Astrocyte of the cerebellum (primary cell): ENCODE measurements around the gene CHMP1B.

Experiments used
- DNase-seq: peaks from one replicate; pipeline ENCODE4 v3.0.0-alpha.2; 2011; ENCODE audit warnings: low read depth
- H3K4me3 ChIP-seq: 2 replicates; pipeline ENCODE4 v1.5.1; 2011; ENCODE audit warnings: mild to moderate bottlenecking, low read depth, low read length, moderate library complexity
- in situ Hi-C: cut with HindIII; loops from 2 replicates; pipeline ENCODE4 v1.10.0; 2017; ENCODE audit warnings: low sequenced_read_pairs
- TF ChIP-seq, protein P1 (sequence below): IDR thresholded peaks from 2 replicates; pipeline ENCODE4 v1.5.1; 2012; ENCODE audit warnings: low read length, low read depth, moderate library complexity, mild to moderate bottlenecking; ENCODE audit errors: missing control alignments

Gene CHMP1B

DNA sequence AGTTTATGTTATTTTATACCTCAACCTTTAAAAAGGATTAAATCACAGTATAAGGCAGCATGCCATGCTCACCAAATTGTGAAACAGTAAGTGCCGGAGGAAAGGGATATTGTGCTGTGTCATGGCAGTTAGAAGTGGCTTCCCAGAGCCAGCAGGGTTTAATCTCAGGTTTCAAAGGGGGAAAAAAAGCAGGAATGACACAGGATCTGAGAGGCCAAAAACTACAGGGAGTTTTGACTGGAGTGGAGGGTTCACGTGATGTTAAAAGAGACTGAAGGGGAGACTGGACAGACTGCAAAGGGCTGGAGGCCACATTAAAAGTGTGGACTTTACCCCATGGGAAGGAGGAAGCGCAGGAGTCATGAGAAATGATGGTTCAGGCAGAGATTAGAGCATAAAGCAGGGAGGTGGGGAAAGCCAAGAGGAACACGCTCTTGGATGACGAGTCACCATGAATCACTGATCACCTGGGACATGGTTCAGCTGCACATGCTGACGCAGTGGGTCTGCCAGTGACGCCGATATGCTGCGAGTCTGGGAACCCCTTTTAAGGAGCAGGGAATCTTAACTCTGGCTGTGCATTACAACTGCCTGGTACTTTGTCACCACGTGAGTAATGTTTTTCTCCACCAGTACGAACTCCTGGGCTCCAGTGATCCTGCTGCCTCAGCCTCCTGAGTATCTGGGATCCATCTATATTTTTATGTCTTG, 6.1 kb downstream of the CHMP1B start:
- in situ Hi-C loops, result no loop called here
- peak; percentile 99 for DNase-seq
- TF ChIP-seq, protein P1, sequence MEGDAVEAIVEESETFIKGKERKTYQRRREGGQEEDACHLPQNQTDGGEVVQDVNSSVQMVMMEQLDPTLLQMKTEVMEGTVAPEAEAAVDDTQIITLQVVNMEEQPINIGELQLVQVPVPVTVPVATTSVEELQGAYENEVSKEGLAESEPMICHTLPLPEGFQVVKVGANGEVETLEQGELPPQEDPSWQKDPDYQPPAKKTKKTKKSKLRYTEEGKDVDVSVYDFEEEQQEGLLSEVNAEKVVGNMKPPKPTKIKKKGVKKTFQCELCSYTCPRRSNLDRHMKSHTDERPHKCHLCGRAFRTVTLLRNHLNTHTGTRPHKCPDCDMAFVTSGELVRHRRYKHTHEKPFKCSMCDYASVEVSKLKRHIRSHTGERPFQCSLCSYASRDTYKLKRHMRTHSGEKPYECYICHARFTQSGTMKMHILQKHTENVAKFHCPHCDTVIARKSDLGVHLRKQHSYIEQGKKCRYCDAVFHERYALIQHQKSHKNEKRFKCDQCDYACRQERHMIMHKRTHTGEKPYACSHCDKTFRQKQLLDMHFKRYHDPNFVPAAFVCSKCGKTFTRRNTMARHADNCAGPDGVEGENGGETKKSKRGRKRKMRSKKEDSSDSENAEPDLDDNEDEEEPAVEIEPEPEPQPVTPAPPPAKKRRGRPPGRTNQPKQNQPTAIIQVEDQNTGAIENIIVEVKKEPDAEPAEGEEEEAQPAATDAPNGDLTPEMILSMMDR, result no peak
- peak overlapping the region; percentile 10 for H3K4me3 ChIP-seq

DNA sequence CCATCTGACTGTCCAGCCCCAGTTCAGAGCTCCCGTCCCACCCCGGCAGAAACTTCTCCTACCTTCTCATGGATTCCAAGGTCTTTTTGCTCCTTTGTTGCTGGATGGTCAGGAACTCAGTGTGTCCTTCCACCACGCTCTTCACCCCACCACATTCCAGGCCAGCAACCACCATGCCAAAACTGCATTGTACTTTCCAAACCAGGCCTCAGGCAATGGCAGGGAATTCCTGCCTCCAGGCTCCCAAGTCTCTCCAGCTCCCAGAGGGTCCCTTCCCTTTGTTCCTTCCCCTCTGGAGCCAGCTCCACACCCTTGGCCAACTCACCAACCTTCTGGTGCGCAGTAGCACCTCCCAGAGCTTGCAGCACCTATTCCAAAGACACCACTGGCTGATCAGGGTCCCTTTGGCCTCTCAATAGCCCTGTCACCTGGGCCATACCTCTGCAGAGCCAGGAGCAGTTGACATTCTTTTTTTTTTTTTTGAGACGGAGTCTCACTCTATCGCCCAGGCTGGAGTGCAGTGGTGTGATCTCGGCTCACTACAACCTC, 8.1 kb downstream of the CHMP1B start:
- in situ Hi-C loops, result no loop called here
- H3K4me3 ChIP-seq, result no peak overlapping the region
- no peak for DNase-seq
- TF ChIP-seq, protein P1, result no peak

DNA sequence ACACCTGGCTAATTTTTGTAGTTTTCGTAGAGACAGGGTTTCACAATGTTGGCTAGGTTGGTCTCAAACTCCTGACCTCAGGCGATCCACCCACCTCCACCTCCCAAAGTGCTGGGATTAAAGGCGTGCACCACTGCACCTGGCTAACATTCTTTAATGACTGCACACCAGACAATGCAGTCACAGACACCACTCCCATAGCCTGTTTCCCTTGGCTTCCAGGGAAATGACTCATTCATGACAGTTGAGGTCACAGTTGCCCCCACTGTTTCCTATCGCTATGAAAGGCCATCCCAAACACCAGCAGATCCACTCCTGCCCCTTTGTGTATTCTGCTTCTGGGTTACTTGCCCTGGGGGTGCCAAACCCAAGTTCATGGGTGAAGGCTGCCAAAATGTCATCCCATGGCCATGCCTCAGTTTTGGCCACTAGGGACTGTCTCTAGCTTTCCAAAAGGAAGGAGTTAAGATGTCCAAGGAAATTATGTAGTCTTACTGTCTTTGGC, 8.7 kb downstream of the CHMP1B start:
- TF ChIP-seq, protein P1, result peak; percentile 42
- no peak for DNase-seq
- in situ Hi-C loops, result no loop called here
- no peak overlapping the region for H3K4me3 ChIP-seq

DNA sequence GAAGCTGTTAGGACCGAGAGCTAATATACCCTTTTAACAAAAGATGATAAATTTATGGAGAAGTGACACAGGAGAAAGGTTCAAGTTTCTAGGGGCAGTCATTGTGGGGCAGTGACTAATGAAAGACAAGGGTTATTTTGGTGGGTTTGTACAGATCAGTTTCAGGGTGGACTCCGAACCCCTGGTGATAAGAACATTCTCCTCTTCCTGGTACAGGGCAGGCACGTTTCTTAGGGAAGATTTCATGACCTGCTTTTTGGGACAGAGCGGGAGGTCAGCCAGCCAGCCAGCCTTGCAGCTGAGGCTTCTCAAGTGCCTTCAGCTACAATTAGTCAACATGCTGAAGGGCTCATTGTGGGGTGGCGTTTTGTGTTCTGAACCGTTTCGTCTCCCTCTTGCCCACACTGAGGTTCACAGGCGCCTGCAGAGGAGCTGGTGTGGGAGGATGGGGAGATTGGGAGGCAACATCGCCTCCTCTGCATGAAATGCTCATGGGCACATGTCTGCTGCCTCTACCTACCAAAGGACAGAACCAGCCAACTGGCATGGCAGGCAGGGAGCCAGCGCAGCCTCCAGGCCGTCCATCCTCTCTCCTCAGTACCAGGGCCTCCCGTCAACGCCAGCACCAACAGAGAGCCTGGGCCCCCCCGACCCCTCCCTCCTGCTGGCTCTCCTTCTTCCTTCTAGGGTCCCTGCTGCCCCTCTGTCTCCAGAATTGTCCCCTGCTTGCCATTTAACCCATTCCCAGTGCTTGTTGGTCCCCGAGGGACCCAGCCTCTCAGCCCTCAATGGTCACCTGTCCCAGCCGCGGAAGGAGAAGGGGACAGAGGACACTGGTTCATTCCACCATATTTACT, 9.6 kb downstream of the CHMP1B start:
- DNase-seq, result no peak
- no peak overlapping the region for H3K4me3 ChIP-seq
- in situ Hi-C loops, result no loop called here
- TF ChIP-seq, protein P1, result no peak

DNA sequence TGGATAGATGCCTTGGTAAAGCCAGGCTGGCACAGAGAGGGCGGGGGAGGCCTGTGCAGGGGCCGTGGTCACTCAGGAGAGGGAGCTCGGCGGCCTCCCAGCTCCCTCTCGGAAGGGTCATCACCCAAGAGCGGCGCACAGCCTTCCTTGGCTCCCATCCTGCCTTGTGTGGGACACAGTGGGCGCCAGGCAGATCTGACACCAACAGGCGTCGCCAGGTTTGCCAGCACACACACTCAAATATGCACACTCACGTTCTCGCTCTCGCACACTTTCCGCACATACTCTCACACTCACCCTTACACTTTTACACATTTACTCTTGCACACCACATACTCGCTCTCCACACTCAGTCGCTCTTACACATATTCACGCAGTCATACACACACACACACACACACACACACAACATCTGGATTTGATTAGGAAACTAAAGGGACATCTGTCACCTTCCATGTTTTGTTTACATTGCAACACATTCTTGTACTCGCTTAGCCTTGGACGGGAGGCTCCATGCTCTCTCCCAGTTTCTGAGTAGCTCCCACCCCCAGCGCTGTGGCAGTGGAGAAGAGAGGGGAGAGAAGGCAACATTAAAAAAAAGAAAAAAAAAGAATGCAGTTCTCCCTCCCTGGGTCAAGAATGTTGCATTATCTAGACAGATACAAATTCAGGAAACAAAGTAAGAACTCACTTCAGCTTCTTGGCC, 10.5 kb downstream of the CHMP1B start:
- no peak overlapping the region for H3K4me3 ChIP-seq
- in situ Hi-C loops, result no loop called here
- TF ChIP-seq, protein P1, result no peak
- DNase-seq, result no peak

DNA sequence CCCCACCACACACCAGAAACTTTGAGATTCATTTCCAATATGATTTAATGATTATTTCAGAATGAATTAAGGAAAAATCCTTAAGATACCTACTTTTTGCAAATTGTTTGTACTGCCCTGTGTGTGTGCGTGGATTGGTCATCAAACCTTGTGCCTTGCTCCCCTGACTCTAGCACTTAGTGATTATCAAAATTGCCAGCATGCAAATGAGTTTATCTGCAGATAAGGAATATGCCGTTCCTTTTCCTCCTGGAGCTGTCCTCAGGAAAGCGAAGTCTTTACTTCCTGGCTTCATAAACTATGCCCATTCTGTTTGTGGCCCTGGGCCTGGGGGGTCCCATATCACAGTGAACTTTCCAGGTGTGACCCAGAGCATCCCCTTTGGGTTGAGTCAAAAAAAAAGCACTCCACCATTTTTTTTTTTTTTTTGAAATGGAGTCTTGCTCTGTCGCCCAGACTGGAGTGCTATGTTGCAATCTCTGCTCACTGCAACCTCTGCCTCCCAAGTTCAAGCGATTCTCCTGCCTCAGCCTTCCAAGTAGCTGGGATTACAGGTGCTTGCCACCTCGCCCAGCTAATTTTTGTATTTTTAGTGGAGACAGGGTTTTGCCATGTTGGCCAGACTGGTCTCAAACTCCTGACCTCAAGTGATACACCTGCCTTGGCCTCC, 11.4 kb downstream of the CHMP1B start:
- no peak for DNase-seq
- TF ChIP-seq, protein P1, result no peak
- in situ Hi-C loops, result no loop called here
- no peak overlapping the region for H3K4me3 ChIP-seq
